Measurements from ENCODE around the gene ZNF239.

GRCh38 chr10:43591303-43591904 lies 17.0 kb upstream of the ZNF239 start:
- TF ChIP-seq MAX (IDR thresholded peaks at IDR 0.05; ENCODE audit: insufficient read depth, insufficient read length) (no peak), CTCF (IDR thresholded peaks at IDR 0.05; ENCODE audit: extremely low read depth in 1 of 2, insufficient read depth in 1 of 2, low read depth in 1 of 2, low read length in 2 of 2) (no peak), JUN (IDR thresholded peaks at IDR 0.05; ENCODE audit: borderline replicate concordance, insufficient read depth, insufficient read length, low read depth) (no peak), POLR2A (IDR thresholded peaks at IDR 0.05; ENCODE audit: low read depth, low read length) (no peak), MYC (IDR thresholded peaks at IDR 0.05; ENCODE audit: low read depth, low read length) (no peak), EZH2 (IDR thresholded peaks at IDR 0.05; ENCODE audit: borderline replicate concordance, low read depth, low read length, severe bottlenecking) (no peak), POLR2AphosphoS5 (IDR thresholded peaks at IDR 0.05; ENCODE audit: insufficient read depth, low read depth, low read length) (no peak), FOS (IDR thresholded peaks at IDR 0.05; ENCODE audit: borderline replicate concordance, insufficient read depth, low read length) (no peak)
